Heart left ventricle (tissue), 13 donors: ENCODE data around the gene SH2D4B.

Source experiments
- POLR2A ChIP-seq, 2 donors: fragments of 450-650 bp; IDR thresholded peaks; one replicate each; pipeline ENCODE4 v1.6.1; 2017; ENCODE audit warnings: antibody characterized with exemption in 2 of 2, mild to moderate bottlenecking in 2 of 2, moderate library complexity in 2 of 2
- TF ChIP-seq, protein P1 (sequence below), 12 donors: fragments of 200-600 bp; sonication (generic) in 4 of 12; IDR thresholded peaks; one replicate each; pipeline versions ENCODE4 v1.5.0 to v1.8.0; 2018 to 2022; ENCODE audit warnings: antibody characterized with exemption in 12 of 12, mild to moderate bottlenecking in 5 of 12
- donor health status: ischemic (EF 13 %, LVEDD 7.1; RV severe dilation, severe dysfunction).
- donor health status: DM: no; HTN: yes; CAD: no.
- donor health status: DM: no; HTN: no; CAD: no.
- donor health status: ischemic (EF 25% LVEDD 6.9; RV normal size, moderate dysfunction).
- donor health status: ischemic (EF 25% LVEDD 5.7; RV mildly dilated, moderate dysfunction).
- donor health status: ischemic (EF 35%, LVEDD 5.7; RV mildly dilated, moderate dysfunction).
- donor health status: nonischemic (EF 11% LVEDD 7.7; RV severe dilation, severe dysfunction).
- donor health status: DM: yes; HTN: yes; CAD: no.
- donor health status: PGD.
- donor health status: ischemic (EF 29% LVEDD 5.4; RV normal size, mild dysfunction).
- donor health status: nonischemic (EF 23%, LVEDD 6.1; RV moderate dilation, normal function).

DNA sequence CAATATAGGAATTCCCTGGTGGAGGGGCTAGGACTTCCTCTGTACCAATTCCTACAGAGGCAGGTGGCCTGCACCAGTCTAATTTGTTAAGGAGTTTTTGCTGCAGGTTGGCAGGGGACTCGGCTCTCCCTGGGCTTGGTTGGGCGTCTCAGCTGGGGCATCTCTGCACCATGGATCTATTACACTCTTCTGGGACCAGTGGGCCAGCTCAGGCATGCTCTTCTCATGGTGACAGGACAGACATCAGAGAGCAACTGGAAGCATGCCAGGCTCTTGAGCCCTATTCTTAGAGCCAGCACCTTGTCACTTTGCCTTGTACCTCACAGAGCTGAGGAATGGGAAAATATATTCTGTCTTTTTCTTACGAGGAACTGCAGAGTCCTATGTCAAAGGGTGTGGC, 74.6 kb downstream of the SH2D4B start:
- TF ChIP-seq, protein P1, sequence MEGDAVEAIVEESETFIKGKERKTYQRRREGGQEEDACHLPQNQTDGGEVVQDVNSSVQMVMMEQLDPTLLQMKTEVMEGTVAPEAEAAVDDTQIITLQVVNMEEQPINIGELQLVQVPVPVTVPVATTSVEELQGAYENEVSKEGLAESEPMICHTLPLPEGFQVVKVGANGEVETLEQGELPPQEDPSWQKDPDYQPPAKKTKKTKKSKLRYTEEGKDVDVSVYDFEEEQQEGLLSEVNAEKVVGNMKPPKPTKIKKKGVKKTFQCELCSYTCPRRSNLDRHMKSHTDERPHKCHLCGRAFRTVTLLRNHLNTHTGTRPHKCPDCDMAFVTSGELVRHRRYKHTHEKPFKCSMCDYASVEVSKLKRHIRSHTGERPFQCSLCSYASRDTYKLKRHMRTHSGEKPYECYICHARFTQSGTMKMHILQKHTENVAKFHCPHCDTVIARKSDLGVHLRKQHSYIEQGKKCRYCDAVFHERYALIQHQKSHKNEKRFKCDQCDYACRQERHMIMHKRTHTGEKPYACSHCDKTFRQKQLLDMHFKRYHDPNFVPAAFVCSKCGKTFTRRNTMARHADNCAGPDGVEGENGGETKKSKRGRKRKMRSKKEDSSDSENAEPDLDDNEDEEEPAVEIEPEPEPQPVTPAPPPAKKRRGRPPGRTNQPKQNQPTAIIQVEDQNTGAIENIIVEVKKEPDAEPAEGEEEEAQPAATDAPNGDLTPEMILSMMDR (IDR thresholded peaks at IDR 0.05), result no peak
- TF ChIP-seq POLR2A (IDR thresholded peaks at IDR 0.05), result no peak
